ENCODE data around the gene THSD7B.

DNA sequence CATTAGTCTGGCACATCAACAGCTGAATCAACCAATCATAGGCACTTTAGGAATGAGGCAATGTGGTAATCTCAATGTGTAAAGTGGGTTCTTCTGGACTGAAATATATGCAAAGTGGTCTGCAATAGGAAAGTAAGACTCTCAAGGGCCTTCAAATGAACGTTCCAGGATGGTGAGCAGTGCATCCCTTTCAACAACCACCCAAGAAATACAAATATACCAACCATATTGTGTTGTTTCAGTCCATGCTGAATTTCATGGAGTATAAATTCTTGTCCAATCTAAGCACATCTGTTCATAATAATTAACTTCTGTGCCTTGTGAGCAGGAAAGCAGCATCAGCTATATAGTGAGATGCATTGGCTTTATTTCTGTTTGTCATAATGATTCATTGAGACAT is 556.2 kb downstream of the THSD7B start:
- TF ChIP-seq SUZ12 (IDR thresholded peaks at IDR 0.05; ENCODE audit: extremely low read depth, insufficient read depth, insufficient read length), result no peak
- no peak for TF ChIP-seq ZNF274 (IDR thresholded peaks at IDR 0.05; ENCODE audit: low read depth, low read length)
- TF ChIP-seq YY1 (IDR thresholded peaks at IDR 0.05; ENCODE audit: insufficient read depth, insufficient read length), result no peak
